Liver (tissue), 9 donors: ENCODE measurements around the gene CLDN16. TPM values are rescaled to one million over a fixed set of nuclear protein-coding genes. Genes with fewer than 3 reads are reported as not detected.

ENCODE experiments used
- DNase-seq: peaks from one replicate; pipeline ENCODE4 v3.0.0-alpha.2; 2017; ENCODE audit warnings: low spot score
- H3K27ac ChIP-seq, 2 donors: one replicate each; pipeline ENCODE4 v1.7.0; 2013; ENCODE audit warnings: inconsistent platforms in 2 of 2, low read length in 2 of 2, control low read depth in 1 of 2, low read depth in 1 of 2, mild to moderate bottlenecking in 1 of 2
- H3K27me3 ChIP-seq, 4 donors: one replicate each; pipeline versions ENCODE4 v1.6.1 to v1.7.0; 2013; ENCODE audit warnings: low read length in 3 of 4, inconsistent platforms in 1 of 4, mild to moderate bottlenecking in 1 of 4, moderate library complexity in 1 of 4; ENCODE audit not compliant: control insufficient read depth in 4 of 4, insufficient read depth in 4 of 4
- H3K36me3 ChIP-seq, 4 donors: one replicate each; pipeline versions ENCODE4 v1.6.1 to v1.7.0; 2013; ENCODE audit warnings: low read length in 3 of 4, mild to moderate bottlenecking in 3 of 4, low read depth in 1 of 4, moderate library complexity in 1 of 4; ENCODE audit not compliant: control insufficient read depth in 4 of 4, insufficient read depth in 3 of 4
- H3K4me1 ChIP-seq, 4 donors: one replicate each; pipeline versions ENCODE4 v1.6.1 to v1.7.0; 2013; ENCODE audit warnings: low read length in 3 of 4, mild to moderate bottlenecking in 3 of 4, moderate library complexity in 1 of 4; ENCODE audit not compliant: control insufficient read depth in 4 of 4, insufficient read depth in 4 of 4
- H3K4me3 ChIP-seq, 3 donors: one replicate each; pipeline versions ENCODE4 v1.6.1 to v1.7.0; 2013; ENCODE audit warnings: low read length in 3 of 3, control low read depth in 1 of 3, low read depth in 1 of 3, mild to moderate bottlenecking in 1 of 3
- H3K9ac ChIP-seq, 2 donors: one replicate each; pipeline ENCODE4 v1.7.0; 2013; ENCODE audit warnings: low read length in 2 of 2, mild to moderate bottlenecking in 2 of 2, moderate library complexity in 2 of 2, control low read depth in 1 of 2, low read depth in 1 of 2
- H3K9me3 ChIP-seq, 4 donors: one replicate each; pipeline versions ENCODE4 v1.6.1 to v1.7.0; 2013; ENCODE audit warnings: low read length in 3 of 4; ENCODE audit not compliant: control insufficient read depth in 4 of 4
- CTCF ChIP-seq: fragments of 150-350 bp; IDR thresholded peaks from 2 replicates; pipeline ENCODE4 v1.5.1; 2017; ENCODE audit warnings: improper control_type of control experiment, low read depth, low read length; ENCODE audit not compliant: missing input control
- EGR1 ChIP-seq, 2 donors: IDR thresholded peaks; 2 replicates each; pipeline ENCODE4 v1.6.1; 2016 to 2018; ENCODE audit warnings: antibody characterized with exemption in 2 of 2, low read depth in 2 of 2
- FOXA1 ChIP-seq: IDR thresholded peaks from 2 replicates; pipeline ENCODE4 v1.6.1; 2016; ENCODE audit warnings: antibody characterized with exemption
- FOXA2 ChIP-seq: IDR thresholded peaks from 2 replicates; pipeline ENCODE4 v1.6.1; 2016; ENCODE audit warnings: antibody characterized with exemption
- GABPA ChIP-seq, 2 donors: IDR thresholded peaks in 1 of 2; conservative IDR thresholded peaks in 1 of 2; 2 replicates each; pipeline ENCODE4 v1.6.1; 2016; ENCODE audit warnings: antibody characterized with exemption in 2 of 2, mild to moderate bottlenecking in 1 of 2, moderate library complexity in 1 of 2
- HNF4A ChIP-seq, 2 donors: conservative IDR thresholded peaks; 2 replicates each; pipeline ENCODE4 v1.6.1; 2016; ENCODE audit warnings: antibody characterized with exemption in 2 of 2, mild to moderate bottlenecking in 2 of 2
- HNF4G ChIP-seq: IDR thresholded peaks from 2 replicates; pipeline ENCODE4 v1.6.1; 2016; ENCODE audit warnings: antibody characterized with exemption
- JUND ChIP-seq, 2 donors: IDR thresholded peaks; 2 replicates each; pipeline ENCODE4 v1.6.1; 2016; ENCODE audit warnings: antibody characterized with exemption in 2 of 2
- NR2F2 ChIP-seq: IDR thresholded peaks from 2 replicates; pipeline ENCODE4 v1.6.1; 2016; ENCODE audit warnings: antibody characterized with exemption
- RAD21 ChIP-seq, 2 donors: IDR thresholded peaks; 2 replicates each; pipeline ENCODE4 v1.6.1; 2016; ENCODE audit warnings: antibody characterized with exemption in 2 of 2, mild to moderate bottlenecking in 2 of 2
- REST ChIP-seq: IDR thresholded peaks from 2 replicates; pipeline ENCODE4 v1.6.1; 2016; ENCODE audit warnings: antibody characterized with exemption, mild to moderate bottlenecking
- RXRA ChIP-seq, 2 donors: IDR thresholded peaks; 2 replicates each; pipeline ENCODE4 v1.6.1; 2017 to 2018; ENCODE audit warnings: antibody characterized with exemption in 2 of 2, mild to moderate bottlenecking in 1 of 2
- SP1 ChIP-seq: IDR thresholded peaks from 2 replicates; pipeline ENCODE4 v1.6.1; 2018; ENCODE audit warnings: antibody characterized with exemption, mild to moderate bottlenecking
- TAF1 ChIP-seq: conservative IDR thresholded peaks from 2 replicates; pipeline ENCODE4 v1.6.1; 2016; ENCODE audit warnings: antibody characterized with exemption, mild to moderate bottlenecking
- ZBTB33 ChIP-seq: IDR thresholded peaks from 2 replicates; pipeline ENCODE4 v1.6.1; 2016; ENCODE audit warnings: antibody characterized with exemption
- WGBS: extraction: QIAGEN DNeasy Blood & Tissue Kit; methylation state at CpG from one replicate; pipeline ENCODE4 v1.1.7; 2013; 5-methylcytosine and 5-hydroxymethylcytosine counted together
- polyA plus RNA-seq, 2 donors: library from polyadenylated mRNA; stranded (reverse) in 1 of 2; unstranded in 1 of 2; fragments of 200-250 nt in 1 of 2; fragments of >200 nt in 1 of 2; fragmentation: Nextera tagmentation in 1 of 2; extraction: Ambion mirVana in 1 of 2; gene quantifications; one replicate each; pipeline versions ENCODE4 v1.2.1 to v1.2.3, GENCODE V29; 2013 to 2015
- total RNA-seq, 2 donors: library from RNA; depleted of rRNA; stranded (reverse); fragments of >200 nt; gene quantifications; one replicate each; pipeline ENCODE4 v1.2.3, GENCODE V29; 2014
- TF ChIP-seq, protein P1 (sequence below): IDR thresholded peaks from 2 replicates; pipeline ENCODE4 v1.6.1; 2016; ENCODE audit warnings: antibody characterized with exemption
- TF ChIP-seq, protein P2 (sequence below): IDR thresholded peaks from 2 replicates; pipeline ENCODE4 v1.6.1; 2016; ENCODE audit warnings: antibody characterized with exemption
- donor health status: healthy.
- donor health status: healthy.
- donor health status: healthy.
- donor health status: healthy.
- donor health status: healthy.

CLDN16 gene
- total and polyA plus RNA-seq, 4 donors, result 0.22 to 0.89 (median 0.70) TPM

- TF ChIP-seq, protein P1, sequence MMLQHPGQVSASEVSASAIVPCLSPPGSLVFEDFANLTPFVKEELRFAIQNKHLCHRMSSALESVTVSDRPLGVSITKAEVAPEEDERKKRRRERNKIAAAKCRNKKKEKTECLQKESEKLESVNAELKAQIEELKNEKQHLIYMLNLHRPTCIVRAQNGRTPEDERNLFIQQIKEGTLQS, result no peak
- TF ChIP-seq ZBTB33 (no peak), RAD21 (IDR thresholded peaks at IDR 0.05) (no peak), CTCF (no peak), SP1 (no peak)
Measured at GRCh38 chr3:190370369-190370768, 17.6 kb upstream of the CLDN16 start (continued).

DNA sequence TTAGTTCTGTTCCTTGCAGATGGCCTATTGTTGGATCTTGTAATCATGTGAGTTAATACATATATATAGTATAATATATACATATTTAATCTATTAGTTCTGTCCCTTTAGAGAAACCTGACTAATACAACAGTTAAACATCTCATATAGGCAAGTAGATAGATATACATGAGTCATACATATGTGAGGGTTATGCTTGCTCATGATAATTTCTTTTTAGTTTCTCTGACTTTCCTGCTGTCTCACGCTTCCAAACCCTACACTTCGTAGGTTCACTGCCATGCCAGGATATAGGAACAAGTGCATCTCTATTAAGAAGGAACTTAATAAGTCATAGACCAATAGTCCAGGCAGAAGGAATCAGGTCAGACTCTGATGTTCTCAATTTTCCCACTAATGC is 16.8 kb upstream of the CLDN16 start:
- WGBS, result 49% methylated on average over 2 of the region's 2 CpGs
- no peaks in the 10 kb centered on the region for H3K36me3 ChIP-seq
- no peak overlapping the region for H3K9ac ChIP-seq
- H3K9me3 ChIP-seq, result no peaks in the 10 kb centered on the region
- H3K27ac ChIP-seq, result no peak overlapping the region
- DNase-seq, result no peak
- no peaks in the 10 kb centered on the region for H3K4me1 ChIP-seq
- no peak overlapping the region for H3K4me3 ChIP-seq
- H3K27me3 ChIP-seq, result no peaks in the 10 kb centered on the region
- TF ChIP-seq NR2F2, result no peak
- TF ChIP-seq HNF4A (conservative IDR thresholded peaks at IDR 0.05), result no peak
- TF ChIP-seq RXRA (IDR thresholded peaks at IDR 0.05), result no peak
- TF ChIP-seq HNF4G, result no peak
- TF ChIP-seq GABPA (IDR thresholded peaks at IDR 0.05 in 1 of 2, conservative IDR thresholded peaks at IDR 0.05 in 1 of 2), result no peak
- TF ChIP-seq, protein P1, result no peak
- no peak for TF ChIP-seq SP1
- no peak for TF ChIP-seq RAD21 (IDR thresholded peaks at IDR 0.05)
- no peak for TF ChIP-seq EGR1 (IDR thresholded peaks at IDR 0.05; ENCODE audit: low read depth in 2 of 2)
- no peak for TF ChIP-seq FOXA1
- TF ChIP-seq, protein P2, sequence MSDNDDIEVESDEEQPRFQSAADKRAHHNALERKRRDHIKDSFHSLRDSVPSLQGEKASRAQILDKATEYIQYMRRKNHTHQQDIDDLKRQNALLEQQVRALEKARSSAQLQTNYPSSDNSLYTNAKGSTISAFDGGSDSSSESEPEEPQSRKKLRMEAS, result no peak

DNA sequence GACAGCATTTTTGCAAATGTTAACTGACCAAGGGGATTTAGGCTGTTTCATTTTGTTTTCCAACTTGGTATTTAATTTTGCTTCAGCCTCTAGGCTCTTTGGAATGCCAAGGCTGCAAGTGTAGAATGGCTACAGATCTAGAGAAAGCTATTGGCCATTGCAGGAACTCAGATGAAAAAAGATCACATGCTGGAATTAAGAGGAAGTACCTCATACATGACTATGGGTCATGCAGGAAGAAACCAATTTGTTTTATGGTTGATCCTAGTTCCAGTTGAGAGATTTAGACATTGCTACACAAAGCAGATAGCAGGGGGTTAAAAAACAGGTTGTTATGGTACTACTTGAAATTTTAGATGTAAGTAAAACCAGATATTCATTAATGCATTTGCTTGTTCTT is 12.7 kb upstream of the CLDN16 start:
- H3K9me3 ChIP-seq, result no peaks in the 10 kb centered on the region
- no peaks in the 10 kb centered on the region for H3K27me3 ChIP-seq
- peaks cover 0 to 3% (median under 1%) of the 10 kb centered on the region in 4 donors for H3K4me1 ChIP-seq
- H3K27ac ChIP-seq, result no peak overlapping the region
- DNase-seq, result no peak
- no peaks in the 10 kb centered on the region for H3K36me3 ChIP-seq
- H3K9ac ChIP-seq, result no peak overlapping the region
- no peak overlapping the region for H3K4me3 ChIP-seq
- TF ChIP-seq, protein P2, result no peak
- TF ChIP-seq JUND (IDR thresholded peaks at IDR 0.05), result no peak
- no peak for TF ChIP-seq NR2F2
- TF ChIP-seq CTCF, result no peak
- TF ChIP-seq REST, result no peak
- no peak for TF ChIP-seq SP1
- no peak for TF ChIP-seq FOXA2
- TF ChIP-seq RAD21 (IDR thresholded peaks at IDR 0.05), result no peak
- TF ChIP-seq RXRA (IDR thresholded peaks at IDR 0.05), result no peak
- TF ChIP-seq HNF4A (conservative IDR thresholded peaks at IDR 0.05), result no peak
- no peak for TF ChIP-seq EGR1 (IDR thresholded peaks at IDR 0.05; ENCODE audit: low read depth in 2 of 2)
- no peak for TF ChIP-seq HNF4G
- no peak for TF ChIP-seq ZBTB33
- no peak for TF ChIP-seq TAF1
